CD4-positive, alpha-beta T cell treated with Interleukin-15 for 4 hours (primary cell): ENCODE measurements around the gene EIF3K.
A peak's percentile ranks its signal among the peaks of the same experiment; 100 is the strongest.
"Not testable (repeated sequence)": the region's sequence is repeated elsewhere in the genome, so short reads cannot be mapped to it uniquely, and the experiment has no call there.

Experiments
- DNase-seq: peaks from one replicate; pipeline ENCODE4 v3.0.0-alpha.2; 2020; ENCODE audit warnings: low spot score

EIF3K gene

GRCh38 chr19:38617764-38618589 is 1.0 kb upstream of the EIF3K start, which contains the start of gene MAP4K1:
MAP4K1 (minus strand) TSS chr19:38617953; CDS start chr19:38617895, 58 bp downstream.
- DNase-seq = peak; percentile 59

GRCh38 chr19:38619361-38620174 is 580 bp downstream of the EIF3K start:
- no peak for DNase-seq

GRCh38 chr19:38624822-38625221 is 5.8 kb downstream of the EIF3K start:
- DNase-seq = no peak

- DNase-seq = no peak
Measured at GRCh38 chr19:38626401-38626800, 7.4 kb downstream of the EIF3K start.

- no peak for DNase-seq
Measured at GRCh38 chr19:38629568-38629967, 10.6 kb downstream of the EIF3K start.

GRCh38 chr19:38631301-38631700 is 12.3 kb downstream of the EIF3K start:
- not testable (repeated sequence) for DNase-seq

GRCh38 chr19:38631811-38632475 is 13.0 kb downstream of the EIF3K start:
- not testable (repeated sequence) for DNase-seq

- DNase-seq = no peak
Measured at GRCh38 chr19:38632476-38633213, 13.7 kb downstream of the EIF3K start.

GRCh38 chr19:38634757-38635482 is 15.9 kb downstream of the EIF3K start:
- DNase-seq = peak; percentile 76

- no peak for DNase-seq
Measured at GRCh38 chr19:38635483-38636399, 16.8 kb downstream of the EIF3K start.

GRCh38 chr19:38638461-38638860 is 19.5 kb downstream of the EIF3K start:
- DNase-seq = no peak

GRCh38 chr19:38639679-38640078 is 20.7 kb downstream of the EIF3K start:
- DNase-seq = no peak

- DNase-seq = no peak
Measured at GRCh38 chr19:38640368-38640767, 21.4 kb downstream of the EIF3K start.

GRCh38 chr19:38642176-38642575 is 23.2 kb downstream of the EIF3K start:
- no peak for DNase-seq

- DNase-seq = no peak
Measured at GRCh38 chr19:38644719-38645118, 25.7 kb downstream of the EIF3K start.

GRCh38 chr19:38647368-38647965 is 28.5 kb downstream of the EIF3K start, which contains the start of gene ACTN4:
ACTN4 (plus strand) TSS chr19:38647649; CDS start chr19:38647746, 97 bp downstream.
- DNase-seq = peak; percentile 100

GRCh38 chr19:38647966-38648768 is 29.2 kb downstream of the EIF3K start:
- no peak for DNase-seq

GRCh38 chr19:38648769-38649304 is 29.8 kb downstream of the EIF3K start:
- no peak for DNase-seq
